GM19099 (cell line): ENCODE data around the gene SMOC2.

Experiments
- POLR2A ChIP-seq: IDR thresholded peaks from 3 replicates; pipeline ENCODE4 v1.6.1; 2011; ENCODE audit warnings: low read depth; ENCODE audit not compliant: insufficient read length; ENCODE audit errors: extremely low read depth

Gene SMOC2, protein sequence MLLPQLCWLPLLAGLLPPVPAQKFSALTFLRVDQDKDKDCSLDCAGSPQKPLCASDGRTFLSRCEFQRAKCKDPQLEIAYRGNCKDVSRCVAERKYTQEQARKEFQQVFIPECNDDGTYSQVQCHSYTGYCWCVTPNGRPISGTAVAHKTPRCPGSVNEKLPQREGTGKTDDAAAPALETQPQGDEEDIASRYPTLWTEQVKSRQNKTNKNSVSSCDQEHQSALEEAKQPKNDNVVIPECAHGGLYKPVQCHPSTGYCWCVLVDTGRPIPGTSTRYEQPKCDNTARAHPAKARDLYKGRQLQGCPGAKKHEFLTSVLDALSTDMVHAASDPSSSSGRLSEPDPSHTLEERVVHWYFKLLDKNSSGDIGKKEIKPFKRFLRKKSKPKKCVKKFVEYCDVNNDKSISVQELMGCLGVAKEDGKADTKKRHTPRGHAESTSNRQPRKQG

GRCh38 chr6:168440520-168441433 is at the start of gene SMOC2:
Gene SMOC2, plus strand, starts transcription at chr6:168441184. Its CDS starts 187 bp downstream, at chr6:168441371.
- no peak for TF ChIP-seq POLR2A

- TF ChIP-seq POLR2A: no peak
Measured at GRCh38 chr6:168393126-168393870, 47.7 kb upstream of the SMOC2 start.

DNA sequence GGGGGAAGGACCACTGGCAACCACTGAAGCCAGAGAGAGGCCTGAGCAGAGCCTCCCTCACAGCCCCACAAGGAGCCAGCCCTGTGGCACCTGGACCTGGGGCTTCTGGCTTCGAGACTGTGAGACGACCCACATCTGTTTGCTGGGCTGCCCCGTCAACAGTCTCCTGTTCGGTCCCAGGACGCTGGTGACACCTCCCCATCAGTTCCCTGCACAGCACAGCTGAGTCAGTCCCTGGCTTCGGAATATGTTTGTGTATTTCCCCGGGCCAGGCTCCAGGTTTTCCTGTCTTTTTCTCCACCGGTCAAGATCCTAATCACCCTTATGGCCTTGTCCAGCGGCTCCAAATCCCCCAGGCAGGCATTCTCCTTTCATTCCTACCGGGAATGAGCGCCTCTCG is 46.4 kb upstream of the SMOC2 start:
- no peak for TF ChIP-seq POLR2A

DNA sequence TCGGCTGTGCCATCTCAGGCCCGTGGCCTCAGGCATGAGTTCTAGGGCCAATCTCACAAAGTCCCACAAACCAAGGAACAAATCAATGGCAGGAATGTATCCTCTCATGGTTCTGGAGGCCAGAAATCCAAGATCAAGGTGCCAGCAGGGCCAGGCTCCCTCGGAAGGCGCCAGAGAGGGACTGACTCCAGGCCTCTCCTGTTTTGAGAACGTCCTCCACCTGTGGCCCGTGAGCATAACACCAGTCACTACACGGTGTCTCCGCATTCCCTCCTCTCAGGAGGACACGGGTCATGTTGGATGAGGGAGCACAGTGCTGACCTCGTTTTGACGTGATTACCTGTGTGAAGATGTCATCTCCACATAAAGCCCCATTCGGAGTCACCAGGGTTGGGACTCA is 45.0 kb upstream of the SMOC2 start:
- TF ChIP-seq POLR2A: no peak

DNA sequence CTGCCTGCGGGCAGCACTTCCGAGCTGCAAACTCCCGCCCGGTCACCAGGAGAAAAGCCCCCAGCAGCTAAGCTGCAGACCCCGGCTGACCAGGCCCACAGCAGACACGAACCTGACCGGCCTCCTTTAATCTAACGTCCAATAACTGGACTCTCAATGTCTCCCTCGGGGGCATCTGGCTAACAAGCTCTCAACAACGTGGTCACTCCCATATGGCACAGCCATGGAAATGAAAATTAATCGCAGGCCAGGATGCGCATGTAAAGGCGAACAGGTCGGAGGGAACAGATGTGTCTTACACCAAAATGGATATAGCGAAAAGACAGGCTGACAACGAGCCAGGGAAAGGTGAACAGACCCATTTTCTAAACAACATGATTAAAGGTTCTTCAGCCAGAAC is 44.4 kb upstream of the SMOC2 start:
- no peak for TF ChIP-seq POLR2A

GRCh38 chr6:168397012-168397411 is 44.0 kb upstream of the SMOC2 start:
- no peak for TF ChIP-seq POLR2A

GRCh38 chr6:168400037-168400436 is 40.9 kb upstream of the SMOC2 start:
- no peak for TF ChIP-seq POLR2A

DNA sequence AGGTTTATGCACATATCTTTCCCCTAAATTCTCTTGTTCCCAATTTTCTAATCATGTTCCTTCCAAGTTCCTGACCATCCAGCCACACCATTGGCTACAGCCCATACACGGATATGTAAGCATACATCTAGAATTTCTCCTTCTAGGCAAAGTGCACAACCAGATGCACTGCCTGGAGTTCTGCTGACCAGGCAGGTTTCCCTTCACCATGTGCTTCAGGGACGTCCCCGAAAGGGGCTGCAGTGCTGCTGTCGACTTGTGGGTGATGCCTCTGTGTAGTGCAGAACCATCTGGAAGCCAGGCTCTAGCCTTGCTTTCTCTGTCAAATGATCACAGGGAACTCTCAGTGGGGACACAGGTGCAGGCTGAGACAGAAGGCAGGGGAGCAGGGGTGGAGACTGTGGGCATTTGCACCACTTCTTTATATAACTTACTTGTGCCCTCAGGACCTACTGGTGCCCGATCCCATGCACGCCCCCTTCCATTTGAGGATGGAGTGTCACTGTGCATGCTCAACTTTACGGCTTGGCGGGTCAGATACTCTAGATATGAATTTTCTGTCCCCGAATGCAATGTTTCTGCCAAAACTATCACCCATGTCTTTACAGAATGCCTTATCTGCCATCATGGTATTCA is 37.5 kb upstream of the SMOC2 start:
- no peak for TF ChIP-seq POLR2A

DNA sequence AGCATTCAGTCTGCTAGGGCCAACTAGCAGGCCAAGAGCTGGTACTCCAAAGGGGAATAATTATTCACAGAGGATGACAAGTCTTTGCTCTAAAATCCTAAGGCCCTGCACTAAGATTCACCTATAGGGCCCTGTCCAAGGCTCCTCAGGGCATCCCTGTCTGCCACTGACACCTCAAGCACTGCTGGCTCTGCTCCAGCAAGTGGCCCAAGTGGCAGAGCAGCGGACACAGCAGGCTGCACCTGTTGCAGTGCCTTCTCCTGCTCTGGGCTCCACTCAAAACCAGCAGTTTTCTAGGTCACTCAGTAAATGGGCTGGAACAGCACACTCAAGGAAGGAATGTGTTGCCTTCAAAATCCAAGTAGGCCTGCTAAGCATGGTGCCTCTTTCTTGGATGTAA is 36.4 kb upstream of the SMOC2 start:
- TF ChIP-seq POLR2A: no peak

GRCh38 chr6:168407842-168408241 is 33.1 kb upstream of the SMOC2 start:
- TF ChIP-seq POLR2A: no peak

DNA sequence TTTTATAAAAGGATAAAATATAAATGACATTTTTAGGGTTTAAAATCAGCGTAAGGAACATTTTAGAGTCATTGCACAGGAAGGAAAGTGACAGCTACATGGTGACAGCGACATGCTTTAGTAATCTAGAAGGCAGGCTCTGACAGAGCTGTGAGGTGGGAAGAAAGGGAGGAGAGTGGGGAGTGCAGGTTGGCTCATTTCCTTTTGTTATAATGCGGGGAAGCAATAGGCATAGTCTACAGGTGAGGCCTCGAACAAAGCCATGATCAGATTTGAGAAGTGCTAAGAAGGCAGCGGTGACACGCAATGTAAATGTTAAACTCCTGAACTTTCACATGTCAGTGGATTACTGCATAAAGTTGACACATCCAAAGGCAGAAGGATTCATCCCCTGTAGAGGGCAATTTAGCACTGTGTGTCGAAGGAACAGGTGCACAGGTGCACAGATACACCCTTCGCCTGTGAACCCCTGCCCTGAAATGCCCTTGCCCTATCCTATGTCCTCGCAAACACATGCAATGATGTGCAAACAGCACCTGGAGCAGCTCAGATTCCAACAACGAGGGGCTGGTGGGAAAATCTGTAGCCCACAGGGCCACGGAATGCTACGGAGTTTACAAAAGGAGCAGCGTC is 32.4 kb upstream of the SMOC2 start:
- TF ChIP-seq POLR2A: no peak

DNA sequence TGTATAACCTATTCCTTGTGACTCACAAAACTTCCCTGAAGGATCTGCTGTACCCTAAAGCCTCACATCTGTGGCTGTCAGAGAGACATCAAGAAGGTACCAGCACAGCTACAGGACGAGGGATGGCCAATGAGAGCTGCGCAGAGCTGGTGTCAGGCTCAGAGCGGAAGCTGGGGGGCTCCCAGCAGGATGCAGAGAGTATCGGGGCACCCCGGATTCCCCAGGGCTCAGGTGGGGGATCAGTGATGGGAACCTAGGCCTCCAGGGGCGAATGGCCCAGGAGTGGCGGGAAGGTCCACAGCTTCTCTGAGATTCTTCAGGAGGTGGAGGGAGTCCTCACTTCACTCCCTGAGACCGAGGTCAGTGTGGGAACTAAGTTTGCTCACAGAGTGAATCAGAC is 30.9 kb upstream of the SMOC2 start:
- TF ChIP-seq POLR2A: no peak

- TF ChIP-seq POLR2A: no peak
Measured at GRCh38 chr6:168410554-168411011, 30.4 kb upstream of the SMOC2 start.

DNA sequence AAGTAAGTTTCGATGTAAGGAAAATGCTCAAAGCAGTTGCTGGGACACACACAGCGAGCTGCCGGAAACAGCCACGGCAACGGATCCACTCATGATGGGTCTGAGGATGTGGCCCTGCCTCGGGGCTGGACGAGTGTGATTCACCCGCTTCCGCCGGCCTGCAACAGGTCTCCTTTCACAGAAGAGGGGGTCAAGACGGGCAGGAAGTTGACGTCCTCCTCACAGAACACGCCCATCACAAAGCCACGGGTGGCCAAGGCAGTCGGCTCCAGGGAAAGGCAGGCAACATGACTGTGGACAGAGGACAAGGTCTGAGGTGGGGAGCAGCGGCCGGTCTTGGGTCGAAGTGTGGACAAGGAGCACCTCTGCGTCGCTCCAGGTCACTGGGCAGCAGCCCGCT is 29.9 kb upstream of the SMOC2 start:
- TF ChIP-seq POLR2A: no peak
